ENCODE results near the gene PTPRG.
"Not testable (repeated sequence)": the region's sequence is repeated elsewhere in the genome, so short reads cannot be mapped to it uniquely, and the experiment has no call there.

Gene PTPRG

GRCh38 chr3:61686228-61686648 lies 124.9 kb downstream of the PTPRG start:
- DNase-seq (ENCODE audit: low spot score), result no peak

DNA sequence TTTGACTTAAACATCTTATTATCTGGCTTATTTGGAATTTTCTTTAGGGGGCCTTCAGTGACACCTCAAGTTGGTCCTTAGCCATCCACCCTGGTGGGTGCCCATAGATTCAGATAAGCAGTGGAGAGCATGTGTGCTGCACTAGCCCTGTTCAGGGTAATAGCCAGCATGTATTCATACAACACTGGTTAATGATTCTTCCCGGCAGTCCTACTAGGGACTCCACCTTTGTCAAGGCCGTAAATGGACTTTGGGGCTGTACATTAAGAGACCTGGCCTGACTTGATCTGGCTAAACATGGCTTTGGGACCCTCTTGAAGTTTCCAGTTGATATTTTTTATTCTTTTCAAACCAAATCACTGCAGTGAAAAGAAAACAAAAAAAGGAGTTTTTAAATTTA lies 125.8 kb downstream of the PTPRG start:
- DNase-seq (ENCODE audit: low spot score), result no peak

- no peak for DNase-seq (ENCODE audit: low spot score)
Observed at GRCh38 chr3:61687663-61688306, 126.4 kb downstream of the PTPRG start.

DNA sequence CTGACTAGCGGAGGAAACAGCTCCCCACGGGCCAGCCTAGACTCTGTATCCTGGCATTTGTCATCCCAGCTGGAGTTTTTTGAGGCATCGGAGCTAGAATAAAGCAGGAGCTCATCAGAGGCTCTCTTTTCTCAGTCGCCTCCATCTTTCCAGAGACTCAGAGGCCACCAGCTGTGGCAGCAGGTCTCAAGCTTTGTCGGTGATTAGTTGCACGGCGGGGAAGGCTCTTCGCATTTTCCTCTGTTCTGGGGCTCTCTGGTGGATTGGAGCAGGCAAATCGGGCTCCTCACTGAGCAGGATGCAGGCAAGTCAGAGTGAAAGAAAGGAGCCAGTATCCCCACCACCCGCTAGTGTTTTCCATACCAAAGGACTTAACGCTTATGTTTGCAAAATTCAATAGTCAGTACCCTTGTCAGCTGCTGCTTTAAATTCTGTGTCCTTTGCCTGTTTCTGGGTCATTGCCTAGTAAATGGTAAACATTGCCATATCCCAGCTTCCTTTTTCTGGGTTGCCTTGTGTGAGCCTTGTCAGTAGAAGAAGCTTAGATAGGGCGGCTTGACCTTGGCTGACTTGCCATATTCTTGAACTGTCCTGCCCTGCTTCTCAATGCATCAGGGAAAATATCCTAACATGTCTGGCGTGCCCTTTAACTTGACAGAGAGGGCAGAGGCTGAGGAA lies 127.1 kb downstream of the PTPRG start:
- no peak for DNase-seq (ENCODE audit: low spot score)

- no peak for DNase-seq (ENCODE audit: low spot score)
Observed at GRCh38 chr3:61690016-61690415, 128.6 kb downstream of the PTPRG start.

- no peak for DNase-seq (ENCODE audit: low spot score)
Observed at GRCh38 chr3:61691466-61691865, 130.1 kb downstream of the PTPRG start.

DNA sequence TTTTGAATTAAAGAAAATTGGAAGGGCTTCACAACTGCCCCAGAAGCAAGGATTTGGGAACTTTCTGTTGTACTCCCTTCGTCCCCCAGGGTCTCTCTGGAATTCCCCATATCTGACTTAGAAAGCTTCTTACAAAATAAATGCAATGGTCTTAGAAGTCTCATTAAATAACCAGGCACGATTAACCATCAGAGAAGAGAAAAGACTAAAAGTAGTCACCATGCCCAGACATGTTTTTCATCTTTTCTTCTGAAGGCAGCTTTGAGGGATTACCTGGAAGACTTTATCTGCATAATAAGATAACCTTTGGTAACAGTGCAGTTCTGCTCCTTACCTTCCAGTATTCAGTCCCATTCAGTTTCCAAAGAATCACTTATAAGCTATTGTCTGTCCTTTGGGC lies 135.9 kb downstream of the PTPRG start:
- no peak for DNase-seq (ENCODE audit: low spot score)

DNA sequence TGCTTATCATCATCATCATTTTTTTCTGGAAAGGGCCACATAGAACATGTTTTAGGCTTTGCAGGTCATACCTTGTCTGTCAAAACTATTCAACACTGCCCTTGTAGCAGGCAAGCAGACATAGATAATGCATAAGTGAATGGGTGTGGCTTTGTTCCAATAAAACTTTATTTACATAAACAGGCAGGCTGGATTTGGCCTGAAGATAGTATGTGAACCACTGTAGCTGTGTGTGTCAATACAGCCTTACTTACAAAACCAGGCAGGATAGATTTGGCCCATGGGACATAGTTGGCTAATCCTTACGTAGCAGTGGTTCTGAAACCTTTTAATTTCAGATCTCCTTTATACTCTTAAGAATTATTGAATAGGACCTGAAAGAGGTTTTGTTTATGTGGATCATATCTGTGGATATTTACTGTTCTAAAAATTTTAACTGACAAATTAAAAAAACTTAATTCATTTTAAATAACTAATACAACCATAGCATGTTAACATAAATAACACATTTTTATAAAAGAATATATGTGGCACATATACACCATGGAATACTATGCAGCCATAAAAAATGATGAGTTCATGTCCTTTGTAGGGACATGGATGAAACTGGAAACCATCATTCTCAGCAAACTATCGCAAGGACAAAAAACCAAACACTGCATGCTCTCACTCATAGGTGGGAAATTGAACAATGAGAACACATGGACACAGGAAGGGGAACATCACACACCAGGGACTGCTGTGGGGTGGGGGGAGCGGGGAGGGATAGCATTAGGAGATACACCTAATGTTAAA lies 137.1 kb downstream of the PTPRG start:
- DNase-seq (ENCODE audit: low spot score), result not testable (repeated sequence)

DNA sequence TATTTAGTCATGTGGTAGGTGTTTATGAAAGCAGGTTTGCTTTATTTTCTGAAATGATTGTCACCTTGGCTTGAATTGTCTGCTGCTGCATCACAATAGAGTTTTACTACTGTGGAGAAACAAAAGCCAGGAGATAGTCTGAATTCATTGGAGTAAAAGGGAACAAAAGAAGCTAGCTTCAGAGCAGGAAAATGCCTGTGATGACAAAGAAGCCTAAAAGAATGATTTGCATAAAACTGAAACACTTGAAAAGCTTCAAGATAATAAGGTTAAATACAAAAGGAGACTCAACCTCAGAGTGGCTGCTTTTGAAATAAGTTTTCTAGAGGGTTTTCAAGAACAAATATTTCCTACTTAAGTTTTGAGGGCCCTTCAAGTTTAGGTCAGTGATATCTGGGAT lies 138.3 kb downstream of the PTPRG start:
- no peak for DNase-seq (ENCODE audit: low spot score)

- DNase-seq (ENCODE audit: low spot score), result no peak
Observed at GRCh38 chr3:61701011-61701410, 139.6 kb downstream of the PTPRG start.

DNA sequence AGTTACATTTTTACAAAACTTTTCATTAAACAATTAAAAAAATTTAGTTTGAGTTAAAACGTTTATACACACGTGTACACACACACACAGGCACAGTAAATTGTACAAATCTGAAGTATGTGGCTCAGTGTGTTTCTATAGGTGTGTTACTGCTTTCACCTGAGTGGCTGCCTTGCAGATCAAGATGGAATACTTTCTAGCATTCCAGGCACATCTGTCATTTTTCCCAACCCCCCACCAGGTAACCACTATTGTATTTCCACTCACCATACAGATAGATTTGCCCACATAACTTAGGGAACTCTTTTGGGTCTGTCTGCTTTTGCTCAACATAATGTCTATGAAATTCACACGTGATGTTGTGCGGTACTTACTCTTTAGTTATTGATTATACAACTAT lies 141.1 kb downstream of the PTPRG start:
- no peak for DNase-seq (ENCODE audit: low spot score)

DNA sequence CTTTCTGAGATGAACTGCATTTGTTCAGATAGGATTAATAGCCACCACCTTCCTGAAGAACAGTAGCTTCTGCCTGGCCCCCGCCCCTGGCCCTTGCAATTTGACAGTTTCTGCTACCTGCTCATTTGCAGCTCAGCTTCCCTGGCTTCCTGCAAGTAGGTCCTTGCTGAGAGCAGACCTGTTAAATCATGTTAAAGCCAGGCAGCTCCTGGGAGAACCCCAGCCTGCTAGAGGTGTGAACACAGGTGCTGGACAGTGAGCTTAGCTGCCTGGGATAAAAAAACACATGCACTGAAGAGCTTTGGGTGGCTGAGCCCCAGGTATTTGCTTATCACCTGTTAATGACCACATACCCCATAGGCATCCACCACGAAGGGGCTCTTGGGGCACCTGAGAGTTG lies 143.4 kb downstream of the PTPRG start:
- no peak for DNase-seq (ENCODE audit: low spot score)

DNA sequence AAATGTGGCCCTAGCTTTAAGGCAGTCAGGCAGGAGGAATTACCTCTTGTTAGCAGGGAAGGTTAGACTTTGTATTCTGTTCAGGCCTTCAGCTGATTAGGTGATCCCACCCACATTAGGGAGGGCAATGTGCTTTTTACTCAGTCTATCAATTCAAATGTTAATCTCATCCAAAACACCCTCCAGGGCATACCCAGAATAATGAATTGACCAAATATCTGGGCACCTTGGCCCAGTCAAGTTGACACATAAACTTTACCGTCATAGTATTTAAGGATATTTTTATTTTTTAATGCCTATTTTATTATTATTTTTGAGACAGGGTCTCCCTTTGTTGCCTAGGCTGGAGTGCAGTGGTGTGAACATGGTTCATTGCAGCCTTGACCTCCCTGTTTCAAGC lies 146.1 kb downstream of the PTPRG start:
- no peak for DNase-seq (ENCODE audit: low spot score)

DNA sequence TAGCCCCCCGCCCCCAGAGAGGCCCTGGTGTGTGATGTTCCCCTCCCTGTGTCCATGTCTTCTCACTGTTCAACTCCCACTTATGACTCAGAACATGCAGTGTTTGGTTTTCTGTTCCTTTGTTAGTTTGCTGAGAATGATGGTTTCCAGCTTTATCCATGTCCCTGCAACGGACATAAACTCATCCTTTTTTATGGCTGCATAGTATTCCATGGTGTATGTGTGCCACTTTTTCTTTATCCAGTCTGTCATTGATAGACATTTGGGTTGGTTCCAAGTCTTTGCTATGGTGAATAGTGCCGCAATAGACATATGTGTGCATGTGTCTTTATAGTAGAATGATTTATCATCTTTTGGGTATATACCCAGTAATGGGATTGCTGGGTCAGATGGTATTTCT lies 149.5 kb downstream of the PTPRG start:
- not testable (repeated sequence) for DNase-seq (ENCODE audit: low spot score)

DNA sequence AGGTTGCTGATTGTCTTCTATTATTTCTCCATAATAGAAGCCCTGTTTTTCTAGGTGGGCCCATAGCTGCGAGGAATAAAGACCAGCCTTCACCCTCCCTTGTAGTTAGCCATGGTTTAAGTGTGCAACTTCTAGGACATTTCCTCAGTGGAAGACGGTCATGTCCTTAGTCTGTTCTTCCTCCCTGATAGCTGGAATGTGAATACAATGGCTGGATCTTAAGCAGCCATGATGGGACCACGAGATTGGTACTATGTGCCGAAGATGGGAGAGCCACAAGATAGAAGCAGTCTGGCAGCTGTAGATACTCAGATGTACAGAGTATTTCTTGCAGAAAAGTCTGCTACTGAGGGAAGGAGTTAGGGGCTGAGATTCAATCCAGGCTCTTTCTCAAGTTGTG lies 152.9 kb downstream of the PTPRG start:
- DNase-seq (ENCODE audit: low spot score), result no peak

DNA sequence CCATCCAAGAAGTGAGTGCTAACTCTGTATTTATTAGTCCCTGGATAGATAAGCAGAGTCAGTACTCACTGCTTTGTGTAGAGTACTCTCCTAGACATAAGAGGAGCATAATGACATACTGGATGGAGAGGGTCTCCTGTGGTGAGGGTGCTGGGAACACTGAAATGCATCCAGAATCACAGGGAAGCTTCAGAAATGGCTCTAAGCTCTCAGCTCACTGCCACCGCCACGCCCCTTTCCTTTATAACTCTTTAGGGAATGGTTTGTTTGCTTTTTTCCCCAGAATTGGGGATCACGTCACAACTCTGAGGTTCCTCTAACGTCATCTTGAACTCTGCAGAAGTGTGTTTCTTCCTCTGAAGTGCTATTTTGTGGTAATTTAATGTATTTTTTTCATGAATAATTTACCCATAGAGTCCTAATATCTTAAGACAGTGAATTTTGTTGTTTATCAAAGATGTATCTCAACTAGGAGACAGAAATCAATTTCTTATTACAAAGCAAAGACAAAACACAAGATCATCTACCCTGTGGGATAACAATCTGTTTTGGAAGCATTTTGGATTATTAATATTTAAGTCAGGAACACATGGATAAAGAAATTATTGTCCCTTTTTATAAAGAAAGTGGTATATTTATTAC lies 154.6 kb downstream of the PTPRG start:
- no peak for DNase-seq (ENCODE audit: low spot score)

DNA sequence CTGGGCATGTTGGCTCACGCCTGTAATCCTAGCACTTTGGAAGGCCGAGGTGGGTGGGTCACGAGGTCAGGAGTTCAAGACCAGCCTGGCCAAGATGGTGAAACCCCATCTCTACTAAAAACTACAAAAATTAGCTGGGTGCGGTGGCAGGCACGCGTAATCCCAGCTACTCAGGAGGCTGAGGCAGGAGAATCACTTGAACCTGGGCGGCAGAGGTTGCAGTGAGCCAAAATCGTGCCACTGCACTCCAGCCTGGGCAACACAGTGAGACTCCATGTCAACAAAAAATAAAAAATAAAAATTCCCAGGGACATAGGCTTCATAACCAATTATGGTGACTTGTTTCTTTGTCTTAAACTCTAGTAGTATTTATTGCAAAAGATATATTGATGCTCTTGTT lies 155.3 kb downstream of the PTPRG start:
- DNase-seq (ENCODE audit: low spot score), result not testable (repeated sequence)

GRCh38 chr3:61718565-61718964 lies 157.2 kb downstream of the PTPRG start:
- DNase-seq (ENCODE audit: low spot score), result no peak

DNA sequence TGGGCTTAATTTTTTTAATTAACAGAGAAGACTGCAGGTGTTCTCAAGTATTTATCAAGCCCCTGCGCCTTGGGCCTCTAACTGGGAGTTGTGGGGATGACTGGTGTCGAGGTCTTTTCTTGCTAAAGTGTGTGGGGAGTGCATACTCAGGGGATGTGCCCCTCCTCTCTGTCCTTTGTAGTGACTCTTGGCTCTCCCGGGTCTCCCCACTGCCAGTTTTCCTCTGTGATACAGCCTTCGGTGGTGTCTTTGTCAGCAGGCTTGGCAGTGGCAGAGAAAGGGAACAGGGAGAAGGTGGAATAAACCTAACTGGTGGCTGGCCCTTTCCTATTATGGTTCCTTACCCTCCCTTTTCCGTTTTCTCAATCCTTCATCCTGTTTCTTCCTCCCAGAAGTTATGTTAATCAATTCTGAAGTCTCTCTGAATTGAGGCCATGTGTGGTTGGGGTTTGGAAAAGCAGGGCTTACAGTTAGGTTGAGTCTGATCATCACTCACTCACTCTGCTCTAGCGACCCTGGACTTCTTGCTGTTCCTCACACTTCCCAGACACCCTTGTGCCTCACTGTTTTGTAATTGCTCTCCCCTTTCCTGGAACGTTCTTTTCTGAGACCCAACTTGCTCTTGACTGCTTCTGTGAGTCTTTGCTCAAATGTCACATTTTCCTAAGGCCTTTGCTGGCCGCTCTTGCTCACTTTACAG lies 158.1 kb downstream of the PTPRG start:
- no peak for DNase-seq (ENCODE audit: low spot score)

DNA sequence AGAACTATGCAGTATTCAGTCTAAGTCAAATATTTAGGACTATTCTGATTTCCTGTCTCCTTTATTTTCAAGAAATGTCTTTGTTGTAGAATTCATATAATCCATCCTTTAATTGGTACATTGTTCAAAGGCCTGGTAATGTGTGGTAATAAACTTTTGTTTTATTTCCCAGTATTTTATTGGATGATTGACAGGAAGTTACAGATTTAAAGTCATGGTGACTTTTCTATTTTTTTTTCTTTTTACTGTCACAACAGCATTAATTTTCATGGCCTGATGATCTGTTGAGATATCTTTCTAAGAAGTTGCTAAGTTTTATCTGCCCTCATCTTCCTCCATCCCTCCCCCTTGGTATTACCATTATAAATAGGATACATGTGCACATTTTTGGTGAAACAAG lies 161.7 kb downstream of the PTPRG start:
- DNase-seq (ENCODE audit: low spot score), result no peak

GRCh38 chr3:61724183-61724582 lies 162.8 kb downstream of the PTPRG start:
- no peak for DNase-seq (ENCODE audit: low spot score)

- no peak for DNase-seq (ENCODE audit: low spot score)
Observed at GRCh38 chr3:61724801-61725200, 163.4 kb downstream of the PTPRG start.

Data from RKO (cell line).